Measurements from ENCODE around the gene COL4A3.

GRCh38 chr2:227115761-227116160 is 48.7 kb upstream of the COL4A3 start:
- no peak for TF ChIP-seq POLR2A (IDR thresholded peaks at IDR 0.05; ENCODE audit: low read length)
- TF ChIP-seq GATA1 (IDR thresholded peaks at IDR 0.05; ENCODE audit: low read depth, low read length) = no peak
